NCI-H460 (cell line): ENCODE results near the gene CCR3. TPM values are rescaled to one million over a fixed set of nuclear protein-coding genes. Genes with fewer than 3 reads are reported as not detected.
A peak's percentile ranks its signal among the peaks of the same experiment; 100 is the strongest.
"Not testable (repeated sequence)": the region's sequence is repeated elsewhere in the genome, so short reads cannot be mapped to it uniquely, and the experiment has no call there.

Experiments used
- DNase-seq: peaks from one replicate; pipeline ENCODE4 v3.0.0-alpha.2; 2016; ENCODE audit warnings: low read depth; ENCODE audit errors: extremely low read depth
- polyA plus RNA-seq: library from polyadenylated mRNA; depleted of rRNA; stranded (reverse); fragments of >200 nt; gene quantifications from 2 replicates; pipeline ENCODE4 v1.2.3, GENCODE V29; 2014; cell fraction: nucleus; rRNA removed
- total RNA-seq: library from RNA; depleted of rRNA; stranded (reverse); fragments of >200 nt; shearing (Covaris generic); gene quantifications from 2 replicates; pipeline ENCODE4 v1.2.3, GENCODE V29; 2014; rRNA removed

CCR3 gene
- total RNA-seq: not detected in 2 replicates
- polyA plus RNA-seq: not detected in 2 replicates

DNA sequence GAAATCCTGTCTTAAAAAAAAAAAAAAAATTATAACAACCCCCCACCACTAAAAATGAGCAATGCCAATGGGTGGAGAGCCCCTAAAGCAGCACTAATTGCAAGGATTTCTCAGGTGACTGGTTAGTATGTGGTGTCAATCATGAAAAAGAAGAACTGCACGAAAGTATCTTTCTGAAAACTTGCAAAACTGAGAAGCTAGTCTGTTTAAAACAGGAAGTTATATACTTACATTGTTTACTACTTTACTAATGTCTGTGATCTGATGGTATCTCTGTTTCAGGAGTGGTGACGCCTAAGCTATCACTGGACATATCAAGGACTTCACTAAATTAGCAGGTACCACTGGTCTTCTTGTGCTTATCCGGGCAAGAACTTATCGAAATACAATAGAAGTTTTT is at the start of gene CCR3:
CCR3 (plus strand) TSS at position 341 of the 400 bp plus-strand sequence. CDS start 22,699 bp downstream, outside the sequence.
- no peak for DNase-seq

DNA sequence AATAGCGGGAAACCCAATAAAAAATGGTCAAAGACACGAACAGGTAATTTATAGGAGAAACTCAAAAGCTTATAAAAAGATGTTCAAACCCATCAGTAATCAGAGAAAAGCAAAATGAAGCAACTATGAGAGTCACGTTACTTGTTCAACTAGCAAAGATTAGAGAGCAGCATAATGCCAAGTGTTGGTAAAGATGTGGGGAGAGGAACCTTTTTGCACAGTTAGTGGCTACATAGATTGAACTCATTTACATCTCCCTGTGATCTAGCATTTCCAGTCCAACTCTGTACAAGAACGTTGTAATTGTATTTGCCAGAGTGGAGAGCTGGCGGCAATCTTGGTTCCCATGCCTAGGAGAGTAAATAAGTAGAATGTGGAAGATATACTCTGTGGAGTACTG is 49.3 kb upstream of the CCR3 start:
- no peak for DNase-seq

DNA sequence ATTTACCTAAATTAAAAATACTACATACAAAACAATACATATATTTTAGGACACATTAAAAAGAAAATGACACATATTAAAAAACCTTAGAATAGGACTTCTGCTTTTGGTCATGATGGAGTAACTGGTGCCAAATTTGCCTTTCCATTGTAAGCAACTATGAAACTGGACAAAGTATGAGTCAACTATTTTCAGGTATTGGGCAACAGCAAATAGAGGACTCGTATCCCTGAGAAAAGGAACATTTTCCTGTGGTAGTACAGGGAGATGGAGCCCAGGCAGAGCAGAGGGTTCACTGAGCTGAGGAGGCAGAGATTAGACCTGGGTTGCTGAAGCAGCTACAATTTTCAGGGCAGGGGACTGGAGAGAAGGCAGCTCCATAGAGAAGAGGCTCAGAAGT is 48.8 kb upstream of the CCR3 start:
- DNase-seq: no peak

DNA sequence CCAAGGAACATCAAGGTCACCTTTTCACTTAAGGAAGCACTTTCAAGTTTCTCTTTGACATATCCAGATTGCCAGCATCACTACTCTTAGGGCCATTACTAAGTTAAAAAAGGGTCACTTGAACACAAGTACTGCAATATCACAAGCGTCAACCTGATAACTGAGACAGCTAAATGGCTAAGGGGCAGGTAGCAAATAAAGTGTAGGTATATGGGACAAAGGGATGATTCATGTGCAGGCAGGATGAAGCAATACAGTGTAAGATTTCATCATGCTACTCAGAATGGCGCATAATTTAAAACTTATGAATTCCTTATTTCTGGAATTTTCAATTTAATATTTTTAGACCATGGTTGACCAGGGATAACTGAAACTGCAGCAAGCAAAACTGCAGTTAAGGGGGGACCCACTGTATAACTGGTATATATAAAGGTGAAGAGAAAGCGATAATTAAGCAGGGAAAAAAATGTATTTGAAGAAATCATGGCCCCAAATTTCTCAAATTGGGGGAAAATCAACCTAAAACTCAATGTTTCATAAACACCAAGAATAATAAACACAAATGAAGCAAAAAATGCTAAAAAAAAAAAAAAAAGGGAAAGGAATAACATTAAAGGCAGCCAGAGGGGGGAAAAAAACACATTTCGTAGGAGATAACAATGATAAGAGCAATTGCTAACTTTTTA is 47.2 kb upstream of the CCR3 start:
- DNase-seq: no peak

DNA sequence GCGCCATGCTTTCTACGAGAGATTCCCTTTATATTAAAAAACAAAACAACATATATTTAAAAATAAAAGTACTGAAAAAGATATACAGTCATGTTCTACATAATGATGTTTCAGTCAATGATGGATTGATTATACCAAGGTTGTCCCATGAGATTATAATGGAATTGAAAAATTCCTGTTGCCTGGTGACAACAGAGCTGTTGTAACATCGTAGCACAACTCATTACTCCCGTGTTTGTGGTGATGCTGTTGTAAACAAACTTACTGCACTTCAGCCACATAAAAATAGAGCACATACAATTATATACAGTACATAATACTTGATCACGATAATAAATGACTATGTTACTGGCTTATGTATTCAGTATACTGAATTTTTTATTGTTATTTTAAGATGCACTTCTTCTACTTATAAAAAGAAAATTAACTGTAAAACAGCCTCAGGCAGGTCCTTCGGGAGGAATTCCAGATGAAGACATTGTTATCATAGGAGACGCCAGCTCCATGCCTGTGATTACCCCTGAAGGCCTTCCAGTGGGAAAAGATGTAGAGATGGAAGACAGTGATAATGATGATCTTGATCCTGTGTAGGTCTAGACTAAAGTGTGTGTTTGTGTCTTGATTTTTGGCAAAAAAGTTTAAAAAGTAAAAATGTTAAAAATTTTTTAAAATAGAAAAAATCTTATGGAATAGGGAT is 45.9 kb upstream of the CCR3 start:
- no peak for DNase-seq

DNA sequence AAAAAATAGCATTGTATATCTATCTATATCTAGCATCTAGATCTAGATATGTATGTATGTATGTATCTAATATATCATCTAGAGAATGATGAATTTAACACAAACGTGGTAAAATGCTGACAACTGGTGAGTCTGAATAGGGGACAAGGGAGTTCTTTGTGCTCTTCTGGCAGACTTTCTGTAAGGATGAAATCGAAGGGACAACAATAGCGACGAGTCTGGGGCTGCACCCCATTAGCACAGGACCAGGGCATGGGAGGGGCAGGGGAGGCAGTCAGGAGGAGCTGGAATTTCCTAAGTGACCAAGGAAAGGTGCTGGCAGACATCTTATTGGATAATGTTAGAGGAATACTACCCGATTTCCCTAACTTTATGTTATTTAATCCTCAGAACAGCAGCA is 42.0 kb upstream of the CCR3 start:
- peak; percentile 48 for DNase-seq

DNA sequence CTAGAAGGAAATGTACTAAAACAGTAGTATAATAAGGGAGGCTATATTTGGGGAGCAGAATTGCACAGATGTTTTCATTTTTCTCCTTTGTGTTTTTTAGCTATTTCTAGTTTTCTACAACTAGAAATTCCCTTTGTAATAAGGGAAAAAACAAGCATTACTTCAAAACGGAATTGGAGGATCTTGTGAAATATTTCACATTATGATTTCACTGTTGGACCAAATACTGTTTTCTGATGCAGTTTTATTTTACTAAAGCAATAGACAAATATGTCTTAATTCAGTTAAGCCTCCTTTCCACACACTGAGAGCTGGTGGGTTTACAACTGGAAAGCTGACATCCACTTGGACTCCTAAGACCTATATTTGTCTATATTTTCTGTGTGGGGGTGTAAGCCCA is 41.5 kb upstream of the CCR3 start:
- no peak for DNase-seq

DNA sequence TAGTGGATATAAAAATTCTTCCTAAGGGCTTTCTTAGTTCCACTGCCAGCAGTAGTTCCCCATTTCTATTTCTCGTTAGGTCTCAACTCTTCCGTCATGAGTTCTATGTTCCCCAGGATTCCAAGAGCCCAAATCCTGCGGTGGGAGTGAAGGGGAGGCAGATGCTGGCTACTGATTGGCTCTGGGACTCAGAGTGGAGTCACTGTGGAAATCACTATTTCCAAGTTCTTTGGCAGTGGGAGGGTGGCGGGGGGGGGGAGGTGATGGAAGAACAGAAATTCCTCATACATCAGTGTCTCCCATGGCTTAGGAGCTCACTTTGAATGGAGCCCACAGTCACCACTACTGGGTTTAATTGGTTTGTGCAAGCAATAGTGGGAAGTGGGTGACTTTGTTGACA is 39.7 kb upstream of the CCR3 start:
- no peak for DNase-seq

DNA sequence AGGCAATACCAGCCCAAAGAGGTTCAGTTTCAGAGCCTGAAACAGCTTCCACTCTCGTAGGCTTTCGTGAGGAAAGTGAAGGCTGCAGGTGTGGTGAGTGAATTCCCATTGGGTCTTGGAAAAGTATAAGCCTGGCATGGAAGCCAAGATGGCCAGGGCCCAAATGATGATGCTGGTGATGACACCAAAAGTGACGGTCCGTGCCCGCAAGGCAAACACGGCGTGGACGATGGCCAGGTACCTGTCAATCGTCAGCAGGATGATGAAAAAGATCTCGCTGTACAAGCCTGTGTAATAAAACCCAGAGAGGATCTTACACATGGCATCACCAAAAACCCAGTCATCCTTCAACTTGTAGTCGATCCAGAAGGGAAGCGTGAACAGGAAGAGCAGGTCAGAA is 38.6 kb upstream of the CCR3 start:
- DNase-seq: no peak

DNA sequence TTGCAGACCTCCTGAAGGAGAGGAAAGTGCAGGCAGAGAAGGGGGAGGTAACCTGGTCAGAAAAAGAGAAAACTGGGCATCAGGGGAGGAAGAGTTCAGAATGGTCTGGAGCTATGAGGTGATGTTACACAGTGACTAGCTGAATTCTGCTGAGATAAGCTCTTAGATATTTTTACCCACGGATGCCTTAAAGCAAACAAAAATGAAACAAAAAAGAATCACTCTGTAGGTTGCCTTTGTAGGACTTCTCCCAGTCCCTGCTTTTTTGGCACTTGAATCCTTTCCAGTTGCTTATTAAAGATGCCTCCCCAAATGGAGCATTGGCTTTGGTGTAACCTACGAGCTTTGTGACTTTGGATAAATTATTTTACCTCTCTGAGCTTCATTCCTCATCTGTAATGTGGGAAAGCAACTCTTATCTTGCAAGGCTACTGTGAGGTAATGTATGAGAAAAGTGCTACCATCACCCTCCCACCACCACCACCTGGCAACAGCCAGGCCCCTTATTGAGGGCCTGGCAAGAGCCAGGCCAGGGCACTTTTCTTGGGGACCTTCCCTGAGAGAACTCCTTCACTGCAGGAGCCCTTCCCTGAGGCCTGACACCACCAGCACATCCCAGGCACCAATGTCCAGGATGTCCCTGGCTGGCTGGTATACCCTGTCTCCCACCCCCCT is 36.8 kb upstream of the CCR3 start:
- no peak for DNase-seq

DNA sequence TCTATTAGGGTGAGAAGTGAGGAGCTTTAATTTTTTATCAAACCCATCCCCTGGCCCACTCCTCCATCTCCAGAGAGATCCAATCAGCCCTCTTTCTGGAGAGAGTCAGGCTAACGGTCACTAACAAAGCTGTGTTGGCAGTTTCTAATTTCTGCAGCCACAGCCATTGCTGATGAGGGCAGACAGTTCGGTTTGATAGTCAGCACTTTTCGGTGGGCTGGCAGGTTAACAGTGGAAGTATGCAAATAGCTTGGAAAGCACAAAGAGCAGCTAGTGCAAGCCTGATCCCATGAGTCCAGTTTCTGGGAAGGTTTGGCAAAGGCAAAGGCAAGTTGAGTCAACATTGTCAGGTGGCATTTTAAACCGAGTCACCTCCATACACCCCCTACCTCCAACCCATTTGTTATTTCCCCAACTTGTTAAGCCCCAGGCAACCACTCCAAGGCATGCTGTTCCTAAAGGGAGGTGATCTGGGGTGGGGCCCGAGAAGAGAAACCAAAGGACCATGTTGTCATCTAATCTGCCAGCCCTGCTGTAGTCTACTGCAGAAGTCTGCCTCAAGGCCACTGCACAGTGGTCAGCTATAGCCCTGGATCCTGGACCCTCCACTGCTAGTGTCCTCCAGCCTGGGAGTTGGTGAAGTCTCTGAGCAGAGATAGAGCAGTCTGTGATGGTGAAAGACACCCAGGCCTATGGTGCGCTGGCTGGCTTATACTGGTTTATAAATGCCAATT is 35.8 kb upstream of the CCR3 start:
- DNase-seq: no peak

DNA sequence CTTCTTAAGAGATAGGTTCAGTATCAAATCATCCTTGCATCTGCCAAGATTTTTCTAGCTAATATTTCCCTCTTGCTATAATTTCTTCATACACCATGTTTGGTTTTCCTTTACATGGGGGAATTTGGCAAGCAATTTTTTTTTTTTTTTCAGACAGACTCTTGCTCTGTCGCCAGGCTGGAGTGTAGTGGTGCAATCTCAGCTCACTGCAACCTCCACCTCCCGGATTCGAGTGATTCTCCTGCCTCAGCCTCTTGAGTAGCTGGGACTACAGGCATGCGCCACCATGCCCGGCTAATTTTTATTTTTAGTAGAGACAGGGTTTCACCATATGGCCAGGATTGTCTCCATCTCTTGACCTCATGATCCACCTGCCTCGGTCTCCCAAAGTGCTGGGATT is 34.7 kb upstream of the CCR3 start:
- not testable (repeated sequence) for DNase-seq

DNA sequence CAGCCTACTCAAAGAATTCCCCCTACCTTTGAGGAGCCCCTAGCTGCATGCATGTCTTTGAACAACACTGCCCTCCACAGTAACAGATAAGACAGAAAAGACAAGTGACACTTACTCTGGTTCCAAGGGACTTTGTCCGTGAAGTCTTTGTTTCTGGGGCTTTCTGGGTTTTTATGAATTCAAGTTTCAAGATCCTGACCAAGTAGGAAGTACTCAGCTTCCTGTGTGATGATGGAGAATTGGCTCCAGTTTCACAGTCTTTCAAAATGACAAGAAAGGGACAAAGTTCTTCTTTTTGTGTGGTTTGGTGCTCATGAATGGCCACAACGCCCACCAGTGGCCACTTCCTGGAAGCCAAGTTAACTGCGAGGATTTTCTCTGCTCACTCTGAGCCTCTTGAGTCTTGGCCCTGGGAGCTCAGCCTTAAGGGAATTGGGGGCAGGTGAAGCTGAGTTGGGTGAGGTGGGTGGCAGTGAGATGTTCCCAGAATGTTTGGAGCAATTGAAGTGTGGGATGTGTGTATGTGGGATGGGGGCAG is 34.0 kb upstream of the CCR3 start, which contains the start of gene CCR1:
CCR1 (minus strand) TSS at position 147 of the 538 bp plus-strand sequence. CDS start 4,000 bp downstream, outside the sequence.
- no peak for DNase-seq

DNA sequence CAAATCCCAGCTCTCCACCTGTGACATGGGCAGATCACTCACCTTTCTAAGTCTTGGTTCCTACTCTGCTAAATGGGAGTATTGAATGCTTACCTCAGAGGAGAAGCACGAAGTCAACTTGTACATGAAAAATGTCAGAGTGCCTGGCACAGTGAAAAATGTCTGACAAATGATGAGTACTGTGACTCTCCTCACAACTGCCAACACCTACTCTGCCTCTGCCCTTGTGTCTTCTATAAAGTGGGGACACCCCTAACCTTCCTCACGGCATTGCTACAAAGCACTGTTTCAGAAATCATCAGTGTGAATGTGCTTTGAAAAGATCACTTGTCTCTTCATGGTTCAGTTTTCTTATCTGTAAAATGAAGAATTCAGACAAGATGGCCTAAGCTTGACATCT is 33.2 kb upstream of the CCR3 start:
- DNase-seq: no peak

DNA sequence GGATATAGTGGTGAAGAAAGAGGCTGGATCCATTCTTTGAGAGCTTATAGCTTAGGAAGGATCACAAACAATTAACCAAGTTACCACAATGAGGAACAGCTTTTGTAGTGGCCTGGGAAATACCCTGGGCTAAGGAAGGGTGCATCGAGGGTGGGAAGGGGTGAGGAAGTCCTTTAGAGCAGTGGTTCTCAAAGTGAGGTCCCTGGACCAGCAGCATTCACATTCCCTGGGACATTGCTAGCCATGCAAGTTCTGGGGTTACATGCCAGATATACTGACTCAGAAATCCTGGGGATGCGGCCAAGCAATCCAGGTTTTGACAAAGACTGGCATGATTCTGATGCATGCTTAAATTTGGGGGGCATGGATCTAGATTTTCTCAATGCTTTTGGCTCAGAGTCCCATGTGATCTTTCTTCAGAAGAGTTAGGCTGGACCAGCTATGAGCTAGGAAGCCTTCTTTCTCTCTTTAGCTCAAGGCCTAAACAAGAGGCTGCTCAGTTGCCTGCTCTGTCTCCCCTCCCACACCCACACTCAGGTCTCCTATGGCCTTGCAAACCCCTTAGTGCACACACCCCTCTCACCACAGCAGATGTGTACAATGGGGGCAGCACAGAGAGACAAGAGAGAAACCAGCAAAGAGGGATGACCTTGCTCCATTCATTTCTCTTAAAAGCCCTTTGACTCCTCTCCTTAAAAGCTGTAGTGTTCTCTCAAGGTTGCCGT is 32.4 kb upstream of the CCR3 start:
- no peak for DNase-seq

DNA sequence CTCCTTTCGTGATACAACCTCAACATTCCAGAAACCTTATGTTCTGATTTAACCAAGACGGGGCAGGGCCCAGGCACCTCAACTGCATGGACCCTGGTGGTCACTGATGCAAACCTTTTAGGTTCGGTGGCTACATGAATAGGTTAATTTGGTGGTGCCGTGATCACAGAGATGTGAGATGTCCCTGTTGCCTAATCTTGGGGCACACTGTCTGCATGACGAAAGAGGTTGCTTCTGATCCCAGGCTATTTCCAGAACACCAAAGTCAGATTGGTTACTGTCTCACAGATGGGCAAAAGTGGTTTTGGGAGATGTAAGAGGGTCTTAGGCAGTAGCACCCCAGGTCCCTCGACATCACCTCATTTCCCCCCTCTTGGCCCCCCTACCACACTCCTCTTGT is 30.2 kb upstream of the CCR3 start:
- no peak for DNase-seq

DNA sequence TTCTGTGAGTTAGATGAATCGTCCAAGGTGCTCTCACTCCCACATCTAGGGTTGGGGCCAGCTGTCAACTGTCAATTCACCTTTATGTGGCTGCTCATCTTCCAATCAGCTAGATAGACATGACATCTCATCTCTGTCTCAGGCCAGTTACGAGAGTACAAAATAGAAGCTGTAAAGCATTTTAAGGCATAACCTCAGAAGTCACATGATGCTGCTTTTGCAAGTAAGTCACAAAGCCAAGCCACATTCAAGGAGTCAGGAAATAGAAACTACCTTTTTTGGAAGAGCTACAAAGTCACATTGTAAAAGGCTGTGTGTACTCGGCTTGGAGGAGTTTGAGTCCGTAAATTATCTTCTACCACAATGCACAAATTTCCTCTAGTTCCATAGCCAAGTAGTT is 29.1 kb upstream of the CCR3 start:
- no peak for DNase-seq

DNA sequence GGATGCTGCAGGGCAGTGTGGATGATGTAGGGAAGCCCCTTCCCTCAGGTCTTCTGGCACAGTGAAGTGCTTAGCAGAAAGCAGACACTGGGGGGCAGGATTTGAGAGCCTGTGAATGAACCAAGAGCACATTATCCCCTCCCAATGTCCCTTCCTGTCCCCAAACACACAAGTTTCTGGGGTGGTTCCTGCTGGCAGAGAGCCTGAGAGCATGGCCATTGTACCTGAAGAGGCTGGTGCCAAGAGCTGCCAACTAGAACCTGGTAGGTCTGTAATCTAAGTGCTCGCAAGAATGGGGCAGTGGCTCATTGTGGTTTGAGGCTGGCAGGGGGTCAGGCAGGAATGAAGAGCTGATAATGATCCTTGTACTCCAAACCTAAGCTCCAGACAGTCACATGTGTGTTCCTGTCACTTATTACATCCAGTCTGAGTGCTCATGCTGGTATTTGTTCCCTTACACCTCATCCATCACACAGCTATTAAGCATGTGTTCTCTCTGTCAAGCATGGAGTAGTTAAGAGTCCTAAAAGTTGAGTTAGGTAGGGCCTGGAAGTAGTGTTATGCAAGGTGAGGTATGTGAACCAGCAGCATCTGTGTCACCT is 27.4 kb upstream of the CCR3 start:
- no peak for DNase-seq

DNA sequence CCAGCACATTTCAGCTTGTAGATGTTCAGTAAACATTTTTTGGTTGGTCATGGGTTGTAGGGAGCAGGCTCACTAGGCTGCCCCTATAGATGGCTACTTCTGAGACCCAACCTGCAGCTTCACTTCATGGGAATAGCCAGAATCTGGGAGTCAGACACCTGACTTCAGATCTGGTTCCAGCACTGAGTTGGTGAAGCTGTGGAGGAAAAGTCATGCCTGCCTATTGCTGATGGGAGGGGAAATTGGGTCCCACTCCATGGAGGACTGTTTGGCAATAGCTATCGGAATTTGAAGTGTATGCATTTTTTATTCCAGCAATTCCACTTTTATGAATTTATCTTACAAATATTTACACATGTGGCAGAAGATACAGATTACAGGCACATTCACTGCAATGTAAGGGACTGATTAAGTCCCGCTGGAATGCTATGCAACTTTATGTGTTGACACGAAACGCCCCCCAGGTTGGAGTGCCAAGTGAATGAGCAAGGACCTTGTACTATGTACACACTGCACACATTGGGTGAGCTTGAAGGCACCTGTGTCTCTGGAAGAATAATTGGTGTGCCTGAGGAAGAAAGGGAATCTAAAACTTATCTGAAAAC is 26.3 kb upstream of the CCR3 start:
- DNase-seq: no peak
